Measurements from ENCODE around the gene SLC25A51. TPM values are rescaled to one million over a fixed set of nuclear protein-coding genes. Genes with fewer than 3 reads are reported as not detected.

The SLC25A51 gene
- total RNA-seq, 1 donor from 2014 or later: 28.5 TPM

- Mint-ChIP-seq H3K27me3 (ENCODE audit: unreplicated experiment) (peaks cover 7% of the 10 kb centered on the region), H3K9me3 (ENCODE audit: unreplicated experiment) (no peaks in the 10 kb centered on the region), H3K4me1 (ENCODE audit: unreplicated experiment) (peaks cover 9% of the 10 kb centered on the region), H3K36me3 (ENCODE audit: low read depth, unreplicated experiment) (peaks cover 31% of the 10 kb centered on the region), H3K27ac (ENCODE audit: unreplicated experiment) (peak overlapping the region; percentile 64), H3K4me3 (ENCODE audit: unreplicated experiment) (peak overlapping the region; percentile 31)
- no peak for DNase-seq (ENCODE audit: low spot score)
- no peak for TF ChIP-seq CTCF (IDR thresholded peaks at IDR 0.05; ENCODE audit: unreplicated experiment)
These were observed 39.7 kb upstream of the SLC25A51 start for GRCh38 chr9:37943345-37944265.

GRCh38 chr9:37942621-37943344, 38.9 kb upstream of the SLC25A51 start:
- no peak for DNase-seq (ENCODE audit: low spot score)
- Mint-ChIP-seq H3K36me3 (ENCODE audit: low read depth, unreplicated experiment) (peaks cover 29% of the 10 kb centered on the region), H3K27ac (ENCODE audit: unreplicated experiment) (no peak overlapping the region), H3K4me1 (ENCODE audit: unreplicated experiment) (peaks cover 15% of the 10 kb centered on the region), H3K4me3 (ENCODE audit: unreplicated experiment) (no peak overlapping the region), H3K9me3 (ENCODE audit: unreplicated experiment) (no peaks in the 10 kb centered on the region), H3K27me3 (ENCODE audit: unreplicated experiment) (peaks cover 7% of the 10 kb centered on the region)
- TF ChIP-seq CTCF (IDR thresholded peaks at IDR 0.05; ENCODE audit: unreplicated experiment): no peak

- no peak for DNase-seq (ENCODE audit: low spot score)
- Mint-ChIP-seq H3K4me1 (ENCODE audit: unreplicated experiment) (peaks cover 26% of the 10 kb centered on the region), H3K27ac (ENCODE audit: unreplicated experiment) (no peak overlapping the region), H3K36me3 (ENCODE audit: low read depth, unreplicated experiment) (peaks cover 28% of the 10 kb centered on the region), H3K27me3 (ENCODE audit: unreplicated experiment) (peaks cover 4% of the 10 kb centered on the region), H3K4me3 (ENCODE audit: unreplicated experiment) (no peak overlapping the region), H3K9me3 (ENCODE audit: unreplicated experiment) (no peaks in the 10 kb centered on the region)
- TF ChIP-seq CTCF (IDR thresholded peaks at IDR 0.05; ENCODE audit: unreplicated experiment): no peak
These were observed 37.3 kb upstream of the SLC25A51 start for GRCh38 chr9:37941253-37941652.

- Mint-ChIP-seq H3K9me3 (ENCODE audit: unreplicated experiment) (no peaks in the 10 kb centered on the region), H3K4me1 (ENCODE audit: unreplicated experiment) (peaks cover 32% of the 10 kb centered on the region), H3K4me3 (ENCODE audit: unreplicated experiment) (no peak overlapping the region), H3K36me3 (ENCODE audit: low read depth, unreplicated experiment) (peaks cover 24% of the 10 kb centered on the region), H3K27me3 (ENCODE audit: unreplicated experiment) (peaks cover 4% of the 10 kb centered on the region), H3K27ac (ENCODE audit: unreplicated experiment) (no peak overlapping the region)
- no peak for TF ChIP-seq CTCF (IDR thresholded peaks at IDR 0.05; ENCODE audit: unreplicated experiment)
- no peak for DNase-seq (ENCODE audit: low spot score)
These were observed 35.7 kb upstream of the SLC25A51 start for GRCh38 chr9:37939575-37940095.
